HepG2 (cell line): Measurements from ENCODE around the gene SMYD1. TPM values are rescaled to one million over a fixed set of nuclear protein-coding genes. Genes with fewer than 3 reads are reported as not detected.

Experiments used
- ATF7-NPFF ChIP-seq: sonication (generic); formaldehyde crosslinking; IDR thresholded peaks from 2 replicates; pipeline ENCODE4 v1.8.1; 2023; ENCODE audit warnings: mild to moderate bottlenecking, low read depth, missing genetic modification reagents, moderate library complexity
- IRX3 ChIP-seq: sonication (generic); formaldehyde crosslinking; IDR thresholded peaks from 2 replicates; pipeline ENCODE4 v1.8.1; 2023; ENCODE audit warnings: mild to moderate bottlenecking, low read depth, missing genetic modification reagents, borderline replicate concordance
- KDM5B ChIP-seq: sonication (generic); formaldehyde crosslinking; IDR thresholded peaks from 2 replicates; pipeline ENCODE4 v1.4.0; 2020; ENCODE audit warnings: missing genetic modification reagents, mild to moderate bottlenecking, borderline replicate concordance
- KIAA2018 ChIP-seq: sonication (generic); formaldehyde crosslinking; IDR thresholded peaks from 2 replicates; pipeline ENCODE4 v1.5.0; 2020; ENCODE audit warnings: mild to moderate bottlenecking, missing genetic modification reagents, borderline replicate concordance
- KLF9 ChIP-seq: IDR thresholded peaks from 2 replicates; pipeline ENCODE4 v1.6.1; 2016; ENCODE audit warnings: low read depth
- MEF2D ChIP-seq: sonication (generic); formaldehyde crosslinking; IDR thresholded peaks from 2 replicates; pipeline ENCODE4 v1.5.1; 2020; ENCODE audit warnings: mild to moderate bottlenecking, missing genetic modification reagents
- MXD4 ChIP-seq: IDR thresholded peaks from 2 replicates; pipeline ENCODE4 v1.6.1; 2016; ENCODE audit warnings: mild to moderate bottlenecking, missing biosample characterization, missing genetic modification reagents
- NCOA5 ChIP-seq: sonication (generic); formaldehyde crosslinking; IDR thresholded peaks from 2 replicates; pipeline ENCODE4 v1.4.0; 2020; ENCODE audit warnings: missing genetic modification reagents
- SRY ChIP-seq: sonication (generic); formaldehyde crosslinking; IDR thresholded peaks from 2 replicates; pipeline ENCODE4 v1.8.0; 2022; ENCODE audit warnings: mild to moderate bottlenecking, missing genetic modification reagents
- TOPORS ChIP-seq: sonication (generic); formaldehyde crosslinking; IDR thresholded peaks from 2 replicates; pipeline ENCODE4 v1.8.0; 2023; ENCODE audit warnings: mild to moderate bottlenecking, missing genetic modification reagents
- ZNF10 ChIP-seq: sonication (generic); formaldehyde crosslinking; IDR thresholded peaks from 2 replicates; pipeline ENCODE4 v1.4.0; 2020; ENCODE audit warnings: mild to moderate bottlenecking, low read depth, missing genetic modification reagents, borderline replicate concordance
- ZNF326 ChIP-seq: sonication (generic); formaldehyde crosslinking; IDR thresholded peaks from 2 replicates; pipeline ENCODE4 v1.4.0; 2020; ENCODE audit warnings: missing genetic modification reagents, borderline replicate concordance
- ZNF441 ChIP-seq: sonication (generic); formaldehyde crosslinking; IDR thresholded peaks from 2 replicates; pipeline ENCODE4 v1.7.0; 2021; ENCODE audit warnings: missing genetic modification reagents, borderline replicate concordance
- ZNF543 ChIP-seq: sonication (generic); formaldehyde crosslinking; IDR thresholded peaks from 2 replicates; pipeline ENCODE4 v1.4.0; 2020; ENCODE audit warnings: mild to moderate bottlenecking, missing genetic modification reagents
- ZNF552 ChIP-seq: sonication (generic); formaldehyde crosslinking; IDR thresholded peaks from 2 replicates; pipeline ENCODE4 v1.9.0; 2022; ENCODE audit warnings: missing genetic modification reagents, mild to moderate bottlenecking, borderline replicate concordance
- ZNF687 ChIP-seq: sonication (generic); formaldehyde crosslinking; IDR thresholded peaks from 2 replicates; pipeline ENCODE4 v1.5.1; 2020; ENCODE audit warnings: mild to moderate bottlenecking, missing genetic modification reagents, moderate library complexity
- ZSCAN25 ChIP-seq: sonication (generic); formaldehyde crosslinking; IDR thresholded peaks from 2 replicates; pipeline ENCODE4 v1.8.0; 2022; ENCODE audit warnings: mild to moderate bottlenecking, missing genetic modification reagents
- polyA plus RNA-seq, 8 experiments: library from polyadenylated mRNA; depleted of rRNA in 3 of 8; stranded (reverse) in 7 of 8; unstranded in 1 of 8; fragments of >200 nt; fragmentation: Illumina TruSeq in 4 of 8; extraction: Trizol in 4 of 8; gene quantifications; 2 replicates each; pipeline versions ENCODE4 v1.2.1 to v1.2.3, GENCODE V29; 2011 to 2016; ENCODE audit warnings: low read depth in 4 of 8, missing spikeins in 1 of 8, mixed read lengths in 1 of 8; ENCODE audit not compliant: insufficient read depth in 1 of 8
- total RNA-seq, 5 experiments: library from RNA; depleted of rRNA; stranded (reverse); fragments of >200 nt; fragmentation: Illumina TruSeq; extraction: Trizol; gene quantifications; 2 replicates each; pipeline ENCODE4 v1.2.3, GENCODE V29; 2016; ENCODE audit warnings: low read depth in 1 of 5

SMYD1 gene
- total and polyA plus RNA-seq, 2 of the 13 experiments (the other 11 are each of a cell fraction or from before 2014, with no cell fraction given), result not detected

- TF ChIP-seq KIAA2018 (CRISPR knock-in tag) (no peak), IRX3 (0 out of 2 replicates have a peak, but pooled peaks have one; percentile 33), ZNF552 (no peak), ZSCAN25 (no peak), ATF7-NPFF (CRISPR knock-in tag) (peak; percentile 76; the same call in 1 of the 2 replicates), MXD4 (no peak), KLF9 (CRISPR knock-in tag) (no peak), NCOA5 (peak; percentile 73; the same call in 1 of the 2 replicates), ZNF441 (CRISPR knock-in tag) (peak; percentile 39; the same call in 1 of the 2 replicates), KDM5B (CRISPR knock-in tag) (peak; percentile 41; the same call in 1 of the 2 replicates), MEF2D (0 out of 2 replicates have a peak, but pooled peaks have one; percentile 20), ZNF687 (CRISPR knock-in tag) (peak; percentile 69), ZNF543 (CRISPR knock-in tag) (peak; percentile 80; the same call in 1 of the 2 replicates), ZNF326 (CRISPR knock-in tag) (peak; percentile 22; the same call in 1 of the 2 replicates), SRY (peak; percentile 26; the same call in 1 of the 2 replicates), ZNF10 (CRISPR knock-in tag) (no peak), TOPORS (CRISPR knock-in tag) (peak; percentile 37; the same call in 1 of the 2 replicates)
Observed at GRCh38 chr2:88122141-88122884, 54.7 kb downstream of the SMYD1 start (continued).
